Measurements from ENCODE around the gene LEUTX. TPM values are rescaled to one million over a fixed set of nuclear protein-coding genes. Genes with fewer than 3 reads are reported as not detected.
A peak's percentile ranks its signal among the peaks of the same experiment; 100 is the strongest.

LEUTX gene
- total RNA-seq, 1 donor from 2014 or later, result not detected

DNA sequence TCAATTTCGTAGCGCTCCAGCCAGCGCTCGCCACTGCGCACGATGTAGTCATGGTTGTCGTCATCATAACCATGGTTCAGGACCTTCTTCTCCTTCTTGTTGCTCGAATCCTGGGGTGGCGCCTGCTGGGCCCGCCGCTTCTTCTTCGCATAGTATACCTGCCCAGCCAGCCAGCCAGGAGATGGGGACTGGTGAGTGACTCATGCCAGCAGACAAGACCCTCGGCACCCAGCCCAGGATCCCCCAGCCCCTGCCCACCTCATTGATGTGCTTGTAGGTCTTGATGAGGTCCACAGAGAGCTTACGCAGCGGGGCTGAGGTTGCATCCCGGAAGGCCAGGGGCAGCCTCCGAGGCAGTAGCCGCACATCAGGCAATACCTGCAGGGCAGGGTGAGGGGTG is 51.8 kb downstream of the LEUTX start:
- no peak overlapping the region for H3K27ac Mint-ChIP-seq
- H3K9me3 ChIP-seq (ENCODE audit: low read depth), result no peaks in the 10 kb centered on the region
- peaks cover 33% of the 10 kb centered on the region for H3K79me2 ChIP-seq (ENCODE audit: low read depth)
- no peak overlapping the region for H3K9ac ChIP-seq
- H3K4me3 ChIP-seq, result no peak overlapping the region
- H3K4me1 ChIP-seq, result peaks cover 6% of the 10 kb centered on the region
- H2AFZ ChIP-seq (replicated peaks), result no peak overlapping the region
- peaks cover 23% of the 10 kb centered on the region for H3K4me1 Mint-ChIP-seq
- H3K36me3 ChIP-seq, result peaks cover 10% of the 10 kb centered on the region
- H3K27me3 Mint-ChIP-seq (ENCODE audit: insufficient read depth, low read depth), result peaks cover 18% of the 10 kb centered on the region
- no peak for DNase-seq (ENCODE audit: low spot score)
- H3K9me3 Mint-ChIP-seq, result no peaks in the 10 kb centered on the region
- peak overlapping the region; percentile 13 for H3K4me3 Mint-ChIP-seq
- H3K27ac ChIP-seq, result no peak overlapping the region
- peaks cover 15% of the 10 kb centered on the region for H3F3A ChIP-seq (ENCODE audit: low read depth)
- no peaks in the 10 kb centered on the region for H4K20me1 ChIP-seq (ENCODE audit: low read depth)
- H3K36me3 Mint-ChIP-seq, result peaks cover 40% of the 10 kb centered on the region
- H3K4me2 ChIP-seq, result no peak overlapping the region
- no peaks in the 10 kb centered on the region for H3K27me3 ChIP-seq
- TF ChIP-seq, protein P1, sequence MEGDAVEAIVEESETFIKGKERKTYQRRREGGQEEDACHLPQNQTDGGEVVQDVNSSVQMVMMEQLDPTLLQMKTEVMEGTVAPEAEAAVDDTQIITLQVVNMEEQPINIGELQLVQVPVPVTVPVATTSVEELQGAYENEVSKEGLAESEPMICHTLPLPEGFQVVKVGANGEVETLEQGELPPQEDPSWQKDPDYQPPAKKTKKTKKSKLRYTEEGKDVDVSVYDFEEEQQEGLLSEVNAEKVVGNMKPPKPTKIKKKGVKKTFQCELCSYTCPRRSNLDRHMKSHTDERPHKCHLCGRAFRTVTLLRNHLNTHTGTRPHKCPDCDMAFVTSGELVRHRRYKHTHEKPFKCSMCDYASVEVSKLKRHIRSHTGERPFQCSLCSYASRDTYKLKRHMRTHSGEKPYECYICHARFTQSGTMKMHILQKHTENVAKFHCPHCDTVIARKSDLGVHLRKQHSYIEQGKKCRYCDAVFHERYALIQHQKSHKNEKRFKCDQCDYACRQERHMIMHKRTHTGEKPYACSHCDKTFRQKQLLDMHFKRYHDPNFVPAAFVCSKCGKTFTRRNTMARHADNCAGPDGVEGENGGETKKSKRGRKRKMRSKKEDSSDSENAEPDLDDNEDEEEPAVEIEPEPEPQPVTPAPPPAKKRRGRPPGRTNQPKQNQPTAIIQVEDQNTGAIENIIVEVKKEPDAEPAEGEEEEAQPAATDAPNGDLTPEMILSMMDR (IDR thresholded peaks at IDR 0.05), result no peak
- no peak for TF ChIP-seq EZH2 (IDR thresholded peaks at IDR 0.05)
- no peak for TF ChIP-seq EZH2phosphoT487 (IDR thresholded peaks at IDR 0.05)

- DNase-seq (ENCODE audit: low spot score), result no peak
- Mint-ChIP-seq H3K36me3 (peaks cover 40% of the 10 kb centered on the region), H3K27ac (peak overlapping the region; percentile 4), H3K9me3 (no peaks in the 10 kb centered on the region), H3K4me1 (peaks cover 23% of the 10 kb centered on the region), H3K4me3 (peak overlapping the region; percentile 66), H3K27me3 (ENCODE audit: insufficient read depth, low read depth) (peaks cover 18% of the 10 kb centered on the region)
- Histone ChIP-seq H3K79me2 (ENCODE audit: low read depth) (peaks cover 33% of the 10 kb centered on the region), H4K20me1 (ENCODE audit: low read depth) (no peaks in the 10 kb centered on the region), H3K27me3 (no peaks in the 10 kb centered on the region), H3K27ac (no peak overlapping the region), H3K36me3 (peaks cover 10% of the 10 kb centered on the region), H3K4me3 (no peak overlapping the region), H3K4me1 (peaks cover 6% of the 10 kb centered on the region), H3K4me2 (no peak overlapping the region), H2AFZ (replicated peaks) (no peak overlapping the region), H3K9me3 (ENCODE audit: low read depth) (no peaks in the 10 kb centered on the region), H3K9ac (no peak overlapping the region), H3F3A (ENCODE audit: low read depth) (peaks cover 17% of the 10 kb centered on the region)
- no peak for TF ChIP-seq EZH2 (IDR thresholded peaks at IDR 0.05)
- TF ChIP-seq, protein P1 (IDR thresholded peaks at IDR 0.05), result no peak
- no peak for TF ChIP-seq EZH2phosphoT487 (IDR thresholded peaks at IDR 0.05)
These were observed 52.2 kb downstream of the LEUTX start for GRCh38 chr19:39830847-39831246.

DNA sequence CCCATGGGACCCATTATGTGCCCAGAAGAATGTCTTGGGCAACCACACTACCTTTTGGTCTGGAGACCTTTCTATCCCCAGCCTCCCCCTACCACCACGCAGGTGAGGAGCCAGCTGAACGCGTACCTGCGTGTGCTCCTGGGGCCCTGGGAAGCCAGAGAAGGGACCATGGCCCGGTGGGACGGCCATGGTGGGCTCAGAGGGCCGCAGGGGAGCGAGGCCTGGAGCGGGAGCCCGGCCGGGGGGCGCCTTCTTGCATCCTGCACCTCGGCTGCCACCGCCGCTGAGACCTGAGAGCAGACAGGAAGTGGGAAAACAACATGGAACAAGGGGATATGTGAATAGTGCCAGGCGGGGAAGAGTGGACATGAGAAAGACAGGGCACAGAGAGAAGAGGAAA is 53.0 kb downstream of the LEUTX start:
- Histone ChIP-seq H3K9me3 (ENCODE audit: low read depth) (no peaks in the 10 kb centered on the region), H3K79me2 (ENCODE audit: low read depth) (peaks cover 33% of the 10 kb centered on the region), H3K9ac (no peak overlapping the region), H2AFZ (replicated peaks) (no peak overlapping the region), H3F3A (ENCODE audit: low read depth) (peaks cover 22% of the 10 kb centered on the region), H3K36me3 (peaks cover 10% of the 10 kb centered on the region), H4K20me1 (ENCODE audit: low read depth) (no peaks in the 10 kb centered on the region), H3K4me2 (peak overlapping the region; percentile 79), H3K27me3 (no peaks in the 10 kb centered on the region), H3K4me1 (peaks cover 6% of the 10 kb centered on the region), H3K27ac (peak overlapping the region; percentile 3), H3K4me3 (no peak overlapping the region)
- H3K27me3 Mint-ChIP-seq (ENCODE audit: insufficient read depth, low read depth), result peaks cover 18% of the 10 kb centered on the region
- peak overlapping the region; percentile 95 for H3K4me3 Mint-ChIP-seq
- DNase-seq (ENCODE audit: low spot score), result no peak
- peaks cover 37% of the 10 kb centered on the region for H3K36me3 Mint-ChIP-seq
- H3K9me3 Mint-ChIP-seq, result no peaks in the 10 kb centered on the region
- TF ChIP-seq EZH2phosphoT487 (IDR thresholded peaks at IDR 0.05), result no peak
- TF ChIP-seq, protein P1 (IDR thresholded peaks at IDR 0.05), result no peak
- TF ChIP-seq EZH2 (IDR thresholded peaks at IDR 0.05), result no peak
- H3K27ac Mint-ChIP-seq, result peak overlapping the region; percentile 99
- peaks cover 23% of the 10 kb centered on the region for H3K4me1 Mint-ChIP-seq

Data from neural progenitor cell (in vitro differentiated cells).